Right lobe of liver (tissue), 4 donors: ENCODE results near the gene MYO3B.

Source experiments
- CTCF ChIP-seq, 4 donors: fragments of 200-600 bp in 3 of 4; fragments of 450-650 bp in 1 of 4; IDR thresholded peaks; one replicate each; pipeline versions ENCODE4 v1.5.1 to v1.8.0; 2016 to 2022; ENCODE audit warnings: antibody characterized with exemption in 4 of 4, mild to moderate bottlenecking in 2 of 4
- POLR2A ChIP-seq: fragments of 450-650 bp; IDR thresholded peaks from one replicate; pipeline ENCODE4 v1.6.1; 2017; ENCODE audit warnings: antibody characterized with exemption, mild to moderate bottlenecking
- donor health status: DM: no; HTN: no; CAD: no.
- donor health status: DM: no; HTN: no; CAD: no.
- donor health status: DM: no; HTN: yes; CAD: no.

GRCh38 chr2:170514140-170514539, 336.2 kb downstream of the MYO3B start:
- TF ChIP-seq POLR2A = no peak
- TF ChIP-seq CTCF (IDR thresholded peaks at IDR 0.05) = no peak
